Activated CD4-positive, alpha-beta T cell treated with anti-CD3 and anti-CD28 coated beads, Interleukin-2, Interleukin-4, amounts not matched to agents 100 ng/mL and 50 ng/mL, durations not matched to agents 16 hours and 8 hours (primary cell): Measurements from ENCODE around the gene MTRF1L.
A peak's percentile ranks its signal among the peaks of the same experiment; 100 is the strongest.
"Not testable (repeated sequence)": the region's sequence is repeated elsewhere in the genome, so short reads cannot be mapped to it uniquely, and the experiment has no call there.

Source experiments
- DNase-seq: peaks from one replicate; pipeline ENCODE4 v3.0.0-alpha.2; 2020; ENCODE audit warnings: low spot score

MTRF1L gene

DNA sequence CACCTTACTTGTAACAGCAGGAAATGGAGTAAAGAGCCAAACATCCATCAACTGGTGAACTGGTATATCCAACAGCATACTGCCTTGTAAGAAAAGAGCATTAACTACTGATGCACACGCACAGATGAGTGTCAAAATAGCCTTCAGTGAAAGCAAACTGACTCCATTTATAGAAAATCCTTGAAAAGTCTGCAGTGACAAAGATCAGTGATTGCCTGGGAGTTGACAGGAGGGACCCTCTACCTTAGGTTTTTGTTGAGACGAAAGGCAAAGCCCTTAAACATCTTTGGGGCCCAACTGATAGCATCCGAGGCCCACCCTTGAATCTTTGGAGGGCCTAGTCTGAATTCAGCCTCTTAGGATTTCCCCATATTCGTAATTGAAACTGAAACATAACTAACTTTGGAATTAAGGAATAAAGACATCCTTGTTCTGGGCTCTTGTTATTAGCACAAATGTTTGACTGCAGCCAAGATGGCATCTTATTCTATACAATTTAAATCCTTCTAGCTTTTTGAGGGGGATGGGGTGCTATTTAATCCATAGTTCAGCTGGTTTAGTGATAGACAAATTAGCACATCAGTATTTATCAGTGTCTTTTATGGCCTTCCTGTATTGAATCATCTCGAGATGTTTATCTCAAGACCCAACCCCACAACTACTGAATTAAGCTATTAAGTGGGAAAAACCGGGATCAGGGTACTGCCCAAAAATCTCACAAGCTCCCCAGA is 32.7 kb downstream of the MTRF1L start:
- no peak for DNase-seq

DNA sequence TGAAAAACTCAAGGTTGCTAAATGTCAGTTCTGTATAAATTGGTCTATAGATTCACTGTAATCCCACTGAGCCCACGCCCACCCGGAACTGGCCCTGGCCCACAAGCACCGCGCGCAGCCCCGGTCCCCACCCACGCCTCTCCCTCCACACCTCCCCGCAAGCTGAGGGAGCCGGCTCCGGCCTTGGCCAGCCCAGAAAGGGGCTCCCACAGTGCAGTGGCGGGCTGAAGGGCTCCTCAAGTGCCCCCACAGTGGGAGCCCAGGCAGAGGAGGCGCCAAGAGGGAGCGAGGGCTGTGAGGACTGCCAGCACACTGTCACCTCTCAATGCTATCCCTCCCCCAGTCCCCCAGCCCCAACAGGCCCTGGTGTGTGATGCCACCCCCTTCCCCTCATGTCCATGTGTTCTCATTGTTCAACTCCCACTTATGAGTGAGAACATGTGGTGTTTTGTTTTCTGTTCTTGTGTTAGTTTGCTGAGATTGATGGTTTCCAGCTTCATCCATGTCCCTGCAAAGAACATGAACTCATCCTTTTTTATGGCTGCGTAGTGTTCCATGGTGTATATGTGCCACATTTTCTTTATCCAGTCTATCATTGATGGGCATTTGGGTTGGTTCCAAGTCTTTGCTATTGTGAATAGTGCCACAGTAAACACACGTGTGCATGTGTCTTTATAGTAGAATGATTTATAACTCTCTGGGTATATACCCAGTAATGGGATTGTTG is 36.2 kb downstream of the MTRF1L start:
- DNase-seq = not testable (repeated sequence)

DNA sequence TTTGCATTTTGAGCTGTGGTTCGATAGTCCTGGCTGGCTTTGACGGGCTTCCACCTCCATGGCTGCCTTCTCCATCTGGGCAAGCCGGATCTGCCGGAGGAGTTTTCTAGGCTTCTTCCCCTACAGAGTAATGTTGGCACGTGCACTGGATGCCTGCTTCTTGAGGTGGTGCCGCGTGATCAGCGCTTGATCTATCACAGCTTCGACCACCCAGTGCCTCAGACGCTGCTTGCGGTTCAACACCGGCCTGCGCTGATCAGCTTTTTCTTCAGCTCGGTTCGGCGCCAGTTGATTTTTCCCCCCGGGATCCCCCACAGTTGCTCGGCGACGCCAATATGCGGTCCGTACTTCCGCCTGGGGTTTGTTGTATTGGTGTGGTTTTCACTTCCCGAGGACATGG is 43.2 kb downstream of the MTRF1L start:
- no peak for DNase-seq

- no peak for DNase-seq
These were observed 44.7 kb downstream of the MTRF1L start for GRCh38 chr6:152957796-152958195.

GRCh38 chr6:152954443-152954842 is 48.1 kb downstream of the MTRF1L start:
- no peak for DNase-seq

GRCh38 chr6:152952866-152953509 is 49.5 kb downstream of the MTRF1L start:
- peak; percentile 19 for DNase-seq

GRCh38 chr6:152952045-152952444 is 50.5 kb downstream of the MTRF1L start:
- DNase-seq = peak; percentile 11

DNA sequence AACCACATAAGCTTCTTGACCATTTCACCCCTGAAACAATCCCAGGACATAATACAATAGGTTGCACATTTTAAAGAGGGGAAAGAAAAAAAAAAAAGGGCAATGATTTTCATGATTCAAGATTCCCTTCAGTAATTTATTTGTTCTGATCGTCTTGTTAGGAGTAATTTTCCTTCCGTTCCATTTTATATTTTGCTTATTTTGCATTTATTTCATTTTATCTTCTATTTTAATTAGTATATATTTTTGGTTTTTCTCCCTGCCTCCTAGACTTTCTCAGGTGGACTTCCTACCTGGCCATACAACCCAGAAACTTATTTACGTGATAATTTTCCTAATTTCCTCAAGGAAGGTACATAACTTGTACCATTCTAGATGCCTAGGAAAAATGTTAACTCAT is 52.3 kb downstream of the MTRF1L start:
- DNase-seq = no peak

DNA sequence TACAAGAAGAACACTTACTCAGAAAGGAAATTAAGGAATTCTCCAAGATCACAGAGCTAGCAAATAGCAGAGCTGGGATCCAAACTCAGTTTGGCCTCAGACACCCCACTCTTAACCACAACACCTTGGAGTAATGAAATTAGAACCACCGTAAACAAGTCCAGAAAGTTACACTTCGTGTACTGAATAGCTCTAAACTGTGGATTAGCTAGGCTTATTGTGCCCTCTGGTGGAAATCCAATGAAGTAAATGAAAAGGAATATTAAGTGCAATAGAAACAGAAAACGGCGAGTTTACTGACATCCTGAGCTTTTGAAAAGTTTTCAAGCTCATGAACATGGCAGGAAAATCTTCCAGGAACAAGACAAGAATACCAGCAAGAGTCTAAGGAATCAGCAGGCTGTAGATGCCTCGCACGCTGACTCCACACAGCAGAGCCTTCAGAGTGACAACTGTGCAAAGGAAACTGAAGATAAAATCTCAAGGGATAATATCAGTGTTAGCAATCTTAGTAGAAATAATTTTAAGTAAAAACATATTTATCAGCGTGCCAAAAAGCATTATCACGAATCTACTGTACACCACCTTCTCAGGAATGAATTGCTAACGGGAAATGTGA is 54.2 kb downstream of the MTRF1L start:
- peak; percentile 44 for DNase-seq

GRCh38 chr6:152946995-152947394 is 55.5 kb downstream of the MTRF1L start:
- no peak for DNase-seq

DNA sequence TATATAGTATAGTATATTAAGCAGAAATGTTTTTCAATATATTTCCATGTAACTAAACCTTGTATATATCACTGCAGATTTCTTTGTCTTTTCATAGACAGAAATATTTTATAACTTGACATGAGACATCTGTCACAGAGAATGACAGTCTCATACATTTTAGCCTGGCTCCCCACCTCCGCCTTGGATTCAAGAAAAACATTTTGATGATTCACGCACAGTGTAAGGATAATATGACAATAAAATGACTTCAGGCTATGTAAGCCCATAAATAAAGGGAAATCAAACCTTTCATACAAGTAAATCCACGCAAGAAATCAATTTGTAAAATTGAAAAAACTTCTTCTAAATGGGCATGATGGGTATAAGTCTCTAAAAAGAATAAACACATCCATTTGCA is 56.0 kb downstream of the MTRF1L start:
- no peak for DNase-seq

DNA sequence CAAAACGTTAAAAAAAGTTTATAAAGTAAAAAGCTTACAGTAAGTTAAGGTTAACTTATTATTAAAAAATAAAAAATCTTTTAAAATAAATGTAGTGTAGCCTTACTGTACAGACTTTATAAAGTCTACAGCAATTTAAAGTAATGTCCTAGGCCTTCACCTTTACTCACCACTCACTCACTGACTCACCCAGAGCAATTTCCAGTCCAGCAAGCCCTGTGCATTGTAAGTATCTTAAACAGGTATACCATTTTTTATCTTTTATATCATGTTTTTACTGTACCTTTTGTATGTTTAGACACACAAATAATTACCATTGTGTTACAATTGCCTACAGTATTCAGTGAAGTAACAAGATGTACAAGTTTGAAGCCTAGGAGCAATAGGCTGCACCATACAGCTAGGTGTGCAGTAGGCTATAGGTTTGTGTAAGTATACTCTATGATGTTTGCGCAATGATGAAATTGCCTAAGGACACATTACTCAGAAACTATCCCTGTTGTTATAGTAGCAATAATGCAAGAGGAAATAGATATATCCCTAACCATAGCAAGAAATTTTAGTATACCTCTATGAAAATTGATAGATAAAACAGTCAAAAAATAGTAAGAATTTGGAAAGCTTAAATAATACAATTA is 59.1 kb downstream of the MTRF1L start:
- DNase-seq = no peak

DNA sequence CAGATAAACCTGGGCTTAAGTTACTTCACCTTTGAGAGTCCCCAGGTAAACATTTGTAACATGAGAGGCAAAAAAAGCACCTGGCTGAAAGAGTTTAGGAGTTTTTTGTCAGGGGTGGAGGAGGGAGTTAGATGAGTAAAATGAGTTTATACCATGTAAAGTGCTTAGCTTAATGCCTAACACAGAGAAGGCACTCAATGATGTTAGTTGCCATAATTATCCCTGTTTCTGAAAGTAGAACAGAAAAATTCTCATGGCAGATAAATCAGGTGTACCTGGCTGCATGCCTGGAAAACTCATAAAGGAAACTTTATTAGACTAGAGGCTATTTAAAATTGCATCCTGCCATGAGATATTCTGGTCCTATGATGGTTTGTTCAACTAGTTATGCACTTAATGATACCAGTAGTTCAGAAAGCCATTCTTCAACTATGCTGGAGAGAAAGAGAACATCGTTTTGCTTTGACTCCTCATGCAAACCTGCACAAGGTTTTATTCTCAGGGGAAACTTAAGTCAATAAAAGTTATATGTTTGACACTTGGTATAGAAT is 60.1 kb downstream of the MTRF1L start:
- DNase-seq = no peak

DNA sequence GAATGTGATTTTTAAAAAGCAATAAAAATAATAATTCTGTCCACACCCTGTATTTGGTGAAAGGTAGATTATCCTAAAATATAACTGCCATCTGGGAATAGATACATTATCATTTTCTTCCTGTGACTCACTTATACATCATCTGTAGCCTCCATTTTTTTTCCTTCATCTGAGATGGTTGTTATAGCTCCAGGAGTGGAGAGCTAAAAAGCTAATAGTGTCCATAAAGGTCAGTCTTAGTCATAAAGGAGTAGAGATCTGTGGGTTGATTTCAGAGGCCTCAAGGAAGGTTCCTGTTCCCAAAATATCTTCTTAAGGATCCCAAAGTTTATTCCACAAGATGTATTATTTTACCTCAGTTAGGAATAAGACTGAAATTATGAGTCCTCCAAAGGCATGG is 60.8 kb downstream of the MTRF1L start:
- DNase-seq = no peak
